SJSA1 (cell line): Measurements from ENCODE around the gene RNF213. TPM values are rescaled to one million over a fixed set of nuclear protein-coding genes. Genes with fewer than 3 reads are reported as not detected.

Source experiments
- DNase-seq, 2 experiments: peaks; one replicate each; pipeline ENCODE4 v3.0.0-alpha.2; 2015 to 2020; ENCODE audit warnings: low spot score in 2 of 2, low read depth in 1 of 2
- H3K27ac ChIP-seq: fragments of 250-450 bp; sonication (Bioruptor Pico); 2 replicates; pipeline ENCODE4 v1.5.1; 2020; ENCODE audit warnings: mild to moderate bottlenecking, moderate library complexity
- H3K27me3 ChIP-seq: fragments of 250-450 bp; sonication (Bioruptor Pico); replicated peaks from 2 replicates; pipeline ENCODE4 v1.5.1; 2020; ENCODE audit warnings: mild to moderate bottlenecking, moderate library complexity
- H3K36me3 ChIP-seq: fragments of 250-450 bp; sonication (Bioruptor Pico); 2 replicates; pipeline ENCODE4 v1.5.1; 2020; ENCODE audit warnings: mild to moderate bottlenecking
- H3K4me1 ChIP-seq: fragments of 250-450 bp; sonication (Bioruptor Pico); replicated peaks from 2 replicates; pipeline ENCODE4 v1.6.1; 2021; ENCODE audit warnings: mild to moderate bottlenecking
- H3K4me3 ChIP-seq: fragments of 250-450 bp; sonication (Bioruptor Pico); 2 replicates; pipeline ENCODE4 v1.5.1; 2020; ENCODE audit warnings: mild to moderate bottlenecking
- H3K9me3 ChIP-seq: fragments of 250-450 bp; sonication (Bioruptor Pico); replicated peaks from 2 replicates; pipeline ENCODE4 v1.5.1; 2020; ENCODE audit warnings: mild to moderate bottlenecking
- total RNA-seq: library from RNA; depleted of rRNA; stranded (reverse); fragments of >200 nt; shearing (Covaris generic); gene quantifications from 2 replicates; pipeline ENCODE4 v1.2.3, GENCODE V29; 2014

The RNF213 gene
- total RNA-seq, 1 experiment from 2014 or later, result 49.8 TPM

DNA sequence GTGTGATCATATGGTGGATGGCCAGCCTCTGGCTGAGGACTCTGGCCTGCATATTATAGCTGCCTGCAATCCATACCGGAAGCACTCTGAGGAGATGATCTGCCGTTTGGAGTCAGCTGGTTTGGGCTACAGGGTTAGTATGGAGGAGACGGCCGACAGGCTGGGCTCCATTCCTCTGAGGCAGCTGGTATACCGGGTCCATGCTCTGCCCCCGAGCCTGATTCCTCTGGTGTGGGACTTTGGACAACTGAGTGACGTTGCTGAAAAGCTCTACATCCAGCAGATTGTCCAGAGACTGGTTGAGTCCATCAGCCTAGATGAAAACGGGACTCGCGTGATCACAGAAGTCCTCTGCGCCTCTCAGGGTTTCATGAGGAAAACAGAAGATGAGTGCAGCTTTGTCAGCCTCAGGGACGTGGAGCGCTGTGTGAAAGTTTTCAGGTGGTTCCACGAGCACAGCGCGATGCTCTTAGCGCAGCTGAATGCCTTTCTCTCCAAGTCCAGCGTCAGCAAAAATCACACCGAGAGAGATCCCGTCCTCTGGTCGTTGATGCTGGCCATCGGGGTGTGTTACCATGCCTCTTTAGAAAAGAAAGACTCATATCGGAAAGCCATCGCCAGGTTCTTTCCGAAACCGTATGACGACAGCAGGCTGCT is 85.3 kb downstream of the RNF213 start:
- Histone ChIP-seq H3K4me3 (no peak overlapping the region), H3K27me3 (no peaks in the 10 kb centered on the region), H3K9me3 (no peaks in the 10 kb centered on the region), H3K27ac (no peak overlapping the region), H3K36me3 (peaks cover 94% of the 10 kb centered on the region), H3K4me1 (no peaks in the 10 kb centered on the region)
- DNase-seq, result no peak

DNA sequence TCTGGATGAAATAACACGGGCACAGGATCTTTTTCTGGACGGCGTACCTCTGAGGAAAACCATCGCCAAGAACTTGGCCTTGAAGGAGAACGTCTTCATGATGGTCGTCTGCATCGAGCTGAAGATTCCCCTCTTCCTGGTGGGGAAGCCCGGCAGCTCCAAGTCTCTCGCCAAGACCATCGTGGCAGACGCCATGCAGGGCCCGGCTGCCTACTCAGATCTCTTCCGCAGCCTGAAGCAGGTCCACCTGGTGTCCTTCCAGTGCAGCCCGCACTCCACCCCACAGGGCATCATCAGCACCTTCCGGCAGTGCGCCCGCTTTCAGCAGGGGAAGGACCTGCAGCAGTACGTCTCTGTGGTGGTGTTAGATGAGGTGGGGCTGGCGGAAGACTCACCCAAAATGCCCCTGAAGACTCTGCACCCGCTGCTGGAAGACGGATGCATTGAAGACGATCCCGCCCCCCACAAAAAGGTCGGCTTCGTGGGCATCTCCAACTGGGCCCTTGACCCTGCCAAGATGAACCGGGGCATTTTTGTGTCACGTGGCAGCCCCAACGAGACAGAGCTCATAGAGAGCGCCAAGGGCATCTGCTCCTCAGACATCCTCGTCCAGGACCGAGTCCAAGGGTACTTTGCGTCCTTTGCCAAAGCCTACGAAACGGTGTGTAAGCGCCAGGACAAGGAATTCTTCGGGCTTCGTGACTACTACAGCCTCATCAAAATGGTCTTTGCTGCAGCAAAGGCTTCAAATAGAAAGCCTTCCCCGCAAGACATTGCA is 86.0 kb downstream of the RNF213 start:
- no peaks in the 10 kb centered on the region for H3K9me3 ChIP-seq
- H3K4me3 ChIP-seq, result no peak overlapping the region
- no peak for DNase-seq
- H3K4me1 ChIP-seq, result no peaks in the 10 kb centered on the region
- no peaks in the 10 kb centered on the region for H3K27me3 ChIP-seq
- H3K36me3 ChIP-seq, result peaks cover 94% of the 10 kb centered on the region
- H3K27ac ChIP-seq, result no peak overlapping the region

DNA sequence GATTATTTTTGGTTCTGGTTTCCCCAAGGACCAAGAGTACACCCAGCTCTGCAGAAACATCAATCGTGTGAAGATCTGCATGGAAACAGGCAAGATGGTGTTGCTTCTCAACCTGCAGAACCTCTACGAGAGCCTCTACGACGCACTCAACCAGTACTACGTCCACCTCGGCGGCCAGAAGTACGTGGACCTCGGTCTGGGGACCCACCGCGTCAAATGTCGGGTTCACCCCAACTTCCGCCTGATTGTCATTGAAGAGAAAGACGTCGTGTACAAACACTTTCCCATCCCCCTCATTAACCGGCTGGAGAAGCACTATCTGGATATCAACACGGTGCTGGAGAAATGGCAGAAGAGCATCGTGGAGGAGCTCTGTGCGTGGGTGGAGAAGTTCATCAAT is 86.9 kb downstream of the RNF213 start:
- Histone ChIP-seq H3K4me1 (no peaks in the 10 kb centered on the region), H3K9me3 (no peaks in the 10 kb centered on the region), H3K27me3 (no peaks in the 10 kb centered on the region), H3K27ac (no peak overlapping the region), H3K36me3 (peaks cover 95% of the 10 kb centered on the region), H3K4me3 (no peak overlapping the region)
- DNase-seq, result no peak

DNA sequence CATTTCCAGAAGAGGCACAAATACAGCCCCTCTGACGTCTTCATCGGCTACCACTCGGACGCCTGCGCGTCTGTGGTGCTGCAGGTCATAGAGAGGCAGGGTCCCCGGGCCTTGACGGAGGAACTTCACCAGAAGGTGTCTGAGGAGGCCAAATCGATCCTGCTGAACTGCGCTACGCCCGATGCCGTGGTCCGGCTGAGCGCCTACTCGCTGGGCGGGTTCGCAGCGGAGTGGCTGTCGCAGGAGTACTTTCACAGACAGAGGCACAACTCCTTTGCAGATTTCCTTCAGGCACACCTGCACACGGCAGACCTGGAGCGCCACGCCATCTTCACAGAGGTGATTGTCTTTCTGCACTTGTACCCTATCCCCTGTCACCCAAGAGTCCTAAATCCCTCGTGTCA is 87.3 kb downstream of the RNF213 start:
- Histone ChIP-seq H3K27me3 (no peaks in the 10 kb centered on the region), H3K4me1 (no peaks in the 10 kb centered on the region), H3K4me3 (no peak overlapping the region), H3K27ac (no peak overlapping the region), H3K36me3 (peaks cover 97% of the 10 kb centered on the region), H3K9me3 (no peaks in the 10 kb centered on the region)
- no peak for DNase-seq

DNA sequence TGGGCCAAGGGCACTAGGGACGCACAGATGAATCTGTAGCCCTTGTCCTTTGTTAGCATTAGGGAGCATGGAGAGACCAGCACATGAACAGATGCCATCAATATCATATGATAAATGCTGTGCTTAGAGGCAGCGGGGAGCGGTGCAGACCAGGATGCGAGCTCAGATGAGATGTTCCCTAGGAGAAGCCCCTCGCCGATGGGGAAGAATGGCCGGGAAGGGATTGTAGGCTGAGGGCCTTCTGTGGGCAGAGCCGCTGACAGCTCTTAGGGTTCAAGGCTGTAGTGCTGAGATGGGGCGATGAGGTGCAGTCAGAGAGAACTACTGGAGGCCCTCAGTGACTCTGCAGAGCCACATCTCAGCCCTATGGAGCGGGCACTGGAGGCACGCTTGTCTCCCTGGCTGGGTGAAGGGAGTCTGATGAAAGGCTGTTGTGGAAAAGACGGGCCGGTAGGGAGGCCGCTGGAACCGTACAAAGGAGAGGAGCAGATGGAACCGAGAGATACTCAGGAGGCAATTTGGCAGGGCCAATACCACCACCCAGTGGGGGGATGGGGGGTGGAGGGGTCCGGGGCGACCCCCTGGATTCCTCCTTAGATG is 88.0 kb downstream of the RNF213 start:
- Histone ChIP-seq H3K9me3 (no peaks in the 10 kb centered on the region), H3K4me3 (no peak overlapping the region), H3K27me3 (no peaks in the 10 kb centered on the region), H3K4me1 (no peaks in the 10 kb centered on the region), H3K36me3 (peaks cover 97% of the 10 kb centered on the region), H3K27ac (no peak overlapping the region)
- DNase-seq, result no peak

DNA sequence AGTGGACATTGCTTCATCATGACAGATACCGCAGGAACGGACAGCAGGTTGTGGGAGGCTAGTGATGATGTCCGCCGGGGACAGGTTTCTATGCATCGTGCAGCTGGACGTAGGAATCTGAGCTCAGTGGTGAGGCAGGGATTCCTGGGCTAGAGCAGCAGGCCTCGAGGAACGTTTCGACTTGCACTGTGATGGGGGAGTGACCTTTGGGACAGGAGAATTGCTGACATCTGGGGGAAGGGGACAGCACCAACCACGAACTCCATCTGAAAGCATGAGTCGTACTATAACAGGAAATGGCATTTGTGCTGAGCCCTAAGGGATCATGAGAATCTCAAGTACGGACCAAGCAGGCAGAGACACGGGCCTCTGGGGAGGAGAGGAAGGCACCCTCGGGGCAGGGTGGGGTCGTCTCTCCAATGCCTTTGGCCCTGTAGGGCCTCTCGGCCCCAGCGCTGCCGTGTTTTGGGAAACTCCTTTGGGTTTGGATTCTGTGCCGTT is 88.5 kb downstream of the RNF213 start:
- Histone ChIP-seq H3K27me3 (no peaks in the 10 kb centered on the region), H3K9me3 (no peaks in the 10 kb centered on the region), H3K4me3 (no peak overlapping the region), H3K4me1 (no peaks in the 10 kb centered on the region), H3K27ac (no peak overlapping the region), H3K36me3 (peaks cover 97% of the 10 kb centered on the region)
- DNase-seq, result peak in 1 of 2 experiments; percentile 14

DNA sequence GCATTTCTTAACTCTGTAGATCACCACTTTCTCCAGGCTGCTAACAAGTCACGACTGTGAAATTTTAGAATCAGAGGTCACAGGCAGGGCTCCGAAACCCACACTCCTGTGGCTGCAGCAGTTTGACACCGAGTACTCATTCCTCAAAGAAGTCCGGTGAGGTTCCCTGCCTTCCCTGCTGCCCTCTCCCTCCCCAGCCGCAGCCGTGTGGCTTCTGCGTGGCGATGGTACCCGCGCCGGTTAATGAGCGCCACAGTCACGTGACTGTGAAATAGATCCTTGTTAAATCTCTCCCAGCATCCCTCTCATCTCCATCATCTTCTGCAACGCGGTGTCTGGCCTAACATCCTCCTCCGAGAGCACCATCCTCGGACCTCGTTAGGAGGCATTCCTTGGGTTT is 89.1 kb downstream of the RNF213 start:
- Histone ChIP-seq H3K4me1 (no peaks in the 10 kb centered on the region), H3K36me3 (peaks cover 97% of the 10 kb centered on the region), H3K4me3 (no peak overlapping the region), H3K9me3 (no peaks in the 10 kb centered on the region), H3K27ac (no peak overlapping the region), H3K27me3 (no peaks in the 10 kb centered on the region)
- DNase-seq, result no peak

DNA sequence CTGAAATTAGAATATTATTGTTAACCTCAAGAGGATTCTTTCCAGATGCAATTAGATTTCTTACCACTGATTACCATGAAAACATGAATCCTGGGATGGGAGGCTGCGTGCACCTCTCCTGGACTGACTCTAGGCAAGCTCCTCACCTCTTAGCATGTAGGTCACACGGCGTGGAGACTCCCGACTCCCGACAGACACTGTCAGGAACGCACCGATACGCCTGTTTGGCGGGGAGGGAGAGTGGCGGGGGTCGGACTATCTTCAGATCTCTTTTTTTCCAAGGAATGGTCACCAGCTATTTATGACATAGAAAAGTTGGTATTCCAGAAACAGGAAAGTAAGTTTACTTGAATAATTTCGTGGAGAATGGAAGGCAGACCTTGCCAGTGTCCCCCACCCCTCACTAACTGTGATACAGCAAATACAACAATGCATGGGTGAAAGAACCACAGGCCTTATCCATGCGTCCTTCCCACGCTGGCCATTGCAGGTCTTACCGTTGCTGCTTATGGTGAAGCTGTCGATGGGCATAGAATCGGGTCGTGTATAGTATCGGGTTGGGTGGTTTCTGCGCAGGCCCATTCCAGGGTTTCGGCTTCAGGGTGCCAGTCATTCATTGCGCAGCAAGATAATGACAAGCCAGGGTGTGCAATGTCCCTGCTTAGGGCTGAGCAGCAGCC is 91.7 kb downstream of the RNF213 start:
- Histone ChIP-seq H3K4me3 (no peak overlapping the region), H3K4me1 (no peaks in the 10 kb centered on the region), H3K27ac (no peak overlapping the region), H3K36me3 (peaks cover 84% of the 10 kb centered on the region), H3K27me3 (no peaks in the 10 kb centered on the region), H3K9me3 (no peaks in the 10 kb centered on the region)
- DNase-seq, result no peak

DNA sequence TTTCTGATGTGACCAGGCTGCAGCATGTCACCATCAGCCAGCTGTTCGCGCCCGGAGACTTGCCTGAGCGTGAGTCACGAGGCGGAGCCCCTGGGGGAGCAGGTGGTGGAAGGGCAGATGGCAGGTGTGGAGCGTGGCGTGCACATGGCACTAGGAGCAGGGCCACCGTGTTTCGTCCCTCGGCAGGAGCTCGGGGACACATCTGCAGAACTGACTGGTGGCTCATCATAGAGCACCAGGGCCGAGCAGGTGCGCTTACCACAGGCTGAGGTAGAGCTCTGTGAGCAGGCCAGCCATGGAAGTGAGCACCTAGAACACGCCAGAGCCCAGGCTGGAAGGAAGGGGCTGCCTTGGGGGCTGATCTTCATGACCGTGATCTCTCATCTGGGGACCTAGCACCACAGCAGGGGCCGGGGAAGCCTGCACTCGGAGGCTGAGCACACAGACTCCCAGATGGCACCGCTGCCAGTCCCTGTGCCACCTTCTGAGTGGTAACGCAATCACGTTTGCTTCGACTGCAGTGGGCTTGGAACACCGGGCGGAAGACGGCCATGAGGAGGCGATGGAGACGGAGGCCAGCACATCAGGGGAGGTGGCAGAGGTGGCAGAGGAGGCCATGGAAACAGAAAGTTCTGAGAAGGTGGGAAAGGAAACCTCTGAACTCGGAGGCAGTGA is 92.5 kb downstream of the RNF213 start:
- Histone ChIP-seq H3K4me3 (no peak overlapping the region), H3K27ac (no peak overlapping the region), H3K27me3 (no peaks in the 10 kb centered on the region), H3K9me3 (no peaks in the 10 kb centered on the region), H3K4me1 (no peaks in the 10 kb centered on the region), H3K36me3 (peaks cover 84% of the 10 kb centered on the region)
- DNase-seq, result no peak

DNA sequence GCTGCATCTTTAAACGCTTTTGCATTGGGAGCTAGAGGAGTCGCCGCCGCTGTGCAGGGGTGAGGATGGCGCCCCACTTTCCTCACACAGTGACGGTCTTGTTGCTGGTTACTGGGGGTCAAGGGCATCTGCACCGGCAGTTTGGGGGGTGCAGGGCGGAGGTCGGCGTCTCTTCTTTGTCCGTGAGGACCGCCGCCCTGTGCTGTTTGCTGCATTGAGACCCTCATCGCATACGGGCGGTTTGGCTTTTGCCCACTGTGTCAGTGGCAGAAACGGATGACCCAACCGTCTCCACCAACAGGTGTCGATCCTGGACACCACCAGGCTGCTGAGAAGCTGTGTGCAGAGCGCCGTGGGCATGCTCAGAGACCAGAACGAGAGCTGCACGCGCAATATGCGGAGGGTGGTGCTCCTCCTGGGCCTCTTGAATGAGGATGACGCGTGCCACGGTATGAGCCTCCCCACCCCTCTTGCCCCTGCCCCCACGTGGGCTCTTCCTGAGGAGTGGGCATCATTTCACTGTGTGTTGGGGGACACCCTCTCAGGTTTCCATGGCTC is 93.1 kb downstream of the RNF213 start:
- peaks cover 84% of the 10 kb centered on the region for H3K36me3 ChIP-seq
- no peaks in the 10 kb centered on the region for H3K27me3 ChIP-seq

DNA sequence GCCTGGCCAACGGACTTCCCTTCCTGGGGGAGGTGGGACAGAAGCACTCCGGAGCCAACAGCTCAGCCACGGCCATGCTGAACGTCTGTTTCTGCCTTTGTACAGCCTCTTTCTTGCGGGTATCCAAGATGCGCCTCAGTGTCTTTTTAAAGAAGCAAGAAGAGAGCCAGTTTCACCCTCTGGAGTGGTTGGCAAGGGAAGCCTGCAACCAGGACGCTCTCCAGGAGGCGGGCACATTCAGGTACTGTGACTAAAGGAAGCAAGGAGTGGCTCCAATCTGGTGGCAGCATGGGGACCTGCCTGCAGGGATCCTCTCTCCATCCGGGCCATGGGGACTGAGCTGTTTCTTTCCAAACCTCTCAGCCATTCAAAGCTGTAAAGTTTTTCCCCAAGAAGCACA is 93.7 kb downstream of the RNF213 start:
- Histone ChIP-seq H3K27me3 (no peaks in the 10 kb centered on the region), H3K4me1 (no peaks in the 10 kb centered on the region), H3K4me3 (no peak overlapping the region), H3K36me3 (peaks cover 84% of the 10 kb centered on the region), H3K9me3 (no peaks in the 10 kb centered on the region), H3K27ac (no peak overlapping the region)
- DNase-seq, result no peak

More for the DNA sequence above, 93.1 kb downstream of the RNF213 start:
- no peak overlapping the region for H3K4me3 ChIP-seq
- H3K4me1 ChIP-seq, result no peaks in the 10 kb centered on the region
- DNase-seq, result no peak
- H3K27ac ChIP-seq, result no peak overlapping the region
- H3K9me3 ChIP-seq, result no peaks in the 10 kb centered on the region

DNA sequence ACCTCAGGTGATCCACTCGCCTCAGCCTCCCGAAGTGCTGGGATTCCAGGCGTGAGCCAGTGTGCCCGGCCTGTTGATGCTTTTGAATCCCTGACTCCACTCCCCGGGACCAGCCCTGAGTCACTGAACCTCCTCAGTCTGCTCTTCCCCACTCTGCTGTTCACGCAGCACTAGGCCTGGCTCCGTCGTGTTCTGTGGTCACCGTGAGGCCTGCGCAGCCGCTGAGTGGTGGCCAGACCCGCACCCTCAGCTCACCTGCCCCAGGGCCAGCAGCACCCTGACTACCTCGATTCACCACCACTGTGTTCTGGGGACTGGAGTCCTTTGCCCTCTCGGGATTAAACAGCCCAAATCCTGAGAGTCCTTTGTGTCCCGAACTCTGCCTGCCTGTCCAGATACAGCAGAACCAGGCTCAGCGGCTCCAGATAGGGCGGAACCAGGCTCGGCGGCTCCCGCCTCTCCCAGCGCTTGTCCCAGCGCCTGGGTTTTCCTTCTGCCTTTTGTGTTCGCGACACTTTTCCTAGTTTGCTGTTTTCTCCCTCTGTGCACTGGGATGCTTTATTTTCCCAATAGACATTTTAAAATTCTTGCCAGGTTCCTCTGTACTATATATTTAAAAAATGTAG is 95.7 kb downstream of the RNF213 start:
- Histone ChIP-seq H3K27ac (no peak overlapping the region), H3K4me3 (no peak overlapping the region), H3K36me3 (peaks cover 85% of the 10 kb centered on the region), H3K9me3 (peaks cover 4% of the 10 kb centered on the region), H3K4me1 (no peaks in the 10 kb centered on the region), H3K27me3 (no peaks in the 10 kb centered on the region)
- DNase-seq, result no peak

DNA sequence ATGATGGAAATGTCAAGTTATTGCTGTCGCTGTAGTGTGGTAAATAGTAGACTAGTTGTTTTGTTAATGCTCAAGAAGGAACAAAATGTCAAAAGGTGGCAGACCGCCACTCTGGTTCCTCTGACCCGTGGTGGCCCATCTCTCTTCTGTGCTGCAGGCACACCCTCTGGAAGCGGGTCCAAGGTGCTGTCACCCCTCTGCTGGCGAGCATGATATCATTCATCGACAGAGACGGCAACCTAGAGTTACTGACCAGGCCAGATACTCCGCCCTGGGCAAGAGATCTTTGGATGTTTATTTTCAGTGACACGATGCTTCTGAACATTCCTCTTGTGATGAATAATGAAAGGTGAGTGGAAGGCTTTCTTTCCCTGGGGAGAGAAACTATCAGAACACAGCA is 97.5 kb downstream of the RNF213 start:
- Histone ChIP-seq H3K4me3 (no peak overlapping the region), H3K27ac (no peak overlapping the region), H3K9me3 (peaks cover 4% of the 10 kb centered on the region), H3K4me1 (no peaks in the 10 kb centered on the region), H3K27me3 (no peaks in the 10 kb centered on the region), H3K36me3 (peaks cover 85% of the 10 kb centered on the region)
- no peak for DNase-seq
